ENCODE results near the gene MYBPC2. TPM values are rescaled to one million over a fixed set of nuclear protein-coding genes. Genes with fewer than 3 reads are reported as not detected.
"Not testable (repeated sequence)": the region's sequence is repeated elsewhere in the genome, so short reads cannot be mapped to it uniquely, and the experiment has no call there.

The MYBPC2 gene
- polyA plus RNA-seq, 3 donors: 0.61 to 1.2 (median 0.89) TPM

DNA sequence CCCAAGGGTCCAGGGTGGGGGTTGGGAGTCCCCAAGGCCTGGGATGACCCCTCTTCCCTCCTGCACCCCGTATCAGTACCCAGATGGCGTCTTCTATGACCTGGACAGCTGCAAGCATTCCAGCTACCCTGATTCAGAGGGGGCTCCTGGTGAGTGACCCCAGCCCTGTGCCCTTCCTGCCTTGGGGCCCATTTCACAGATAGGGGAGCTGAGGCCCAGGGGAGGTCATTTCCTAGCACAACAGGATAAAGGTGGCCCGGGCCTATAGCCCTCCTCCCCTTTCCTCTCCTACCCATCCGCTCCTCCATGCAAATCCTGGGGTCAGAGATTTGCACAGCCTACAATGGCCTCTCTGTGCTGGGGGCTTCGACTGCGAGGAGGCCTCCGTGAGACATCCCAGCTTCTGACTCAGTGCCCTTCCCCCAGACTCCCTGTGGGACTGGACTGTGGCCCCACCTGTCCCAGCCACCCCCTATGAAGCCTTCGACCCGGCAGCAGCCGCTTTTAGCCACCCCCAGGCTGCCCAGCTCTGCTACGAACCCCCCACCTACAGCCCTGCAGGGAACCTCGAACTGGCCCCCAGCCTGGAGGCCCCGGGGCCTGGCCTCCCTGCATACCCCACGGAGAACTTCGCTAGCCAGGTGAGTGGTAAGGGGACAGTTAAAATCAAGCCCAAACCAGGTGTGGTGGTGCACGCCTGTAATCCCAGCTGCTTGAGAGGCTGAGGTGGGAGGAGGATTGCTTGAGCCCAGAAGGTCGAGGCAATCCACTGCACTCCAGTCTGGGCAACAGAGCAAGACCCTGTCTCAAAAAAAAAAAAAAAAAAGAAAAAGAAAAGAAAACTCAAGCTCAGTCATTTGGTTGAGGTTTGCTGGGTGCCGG is 10.1 kb upstream of the MYBPC2 start:
- no peak for DNase-seq (ENCODE audit: extremely low read depth in 1 of 11, low read depth in 9 of 11, low spot score in 4 of 11)

DNA sequence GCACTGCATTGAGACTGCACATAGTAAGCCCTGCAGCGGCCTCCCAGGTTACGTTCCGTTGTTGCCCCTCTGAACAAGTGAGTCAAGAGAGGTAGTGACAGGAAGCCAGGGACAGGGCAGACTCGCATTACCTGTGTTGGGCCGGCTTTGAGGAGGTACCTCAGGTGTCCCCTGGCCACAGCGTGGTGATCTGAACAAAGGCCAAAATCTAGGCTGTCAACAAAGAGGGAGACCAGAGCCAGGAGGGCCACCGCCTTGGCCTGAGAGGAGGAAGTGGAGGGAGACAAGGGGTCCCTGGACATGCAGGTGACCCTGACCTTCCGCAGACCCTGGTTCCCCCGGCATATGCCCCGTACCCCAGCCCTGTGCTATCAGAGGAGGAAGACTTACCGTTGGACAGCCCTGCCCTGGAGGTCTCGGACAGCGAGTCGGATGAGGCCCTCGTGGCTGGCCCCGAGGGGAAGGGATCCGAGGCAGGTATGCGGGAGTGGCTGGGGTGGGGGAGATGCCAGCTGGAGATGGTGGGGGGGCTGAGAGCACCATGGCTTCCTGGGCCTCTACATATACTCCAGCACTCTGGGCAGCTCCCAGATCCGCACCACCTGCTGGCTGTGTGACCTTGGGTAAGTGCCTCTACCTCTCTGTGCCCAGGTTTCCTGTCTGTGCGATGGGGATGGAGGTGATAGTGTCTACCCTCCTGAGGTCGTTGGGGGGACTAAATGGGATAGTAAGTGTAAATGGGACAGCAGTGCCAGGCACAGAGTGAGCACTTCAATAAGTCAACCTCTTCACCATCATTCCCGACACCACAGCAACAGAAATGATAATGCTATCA is 9.2 kb upstream of the MYBPC2 start:
- DNase-seq (ENCODE audit: extremely low read depth in 1 of 11, low read depth in 9 of 11, low spot score in 4 of 11): no peak

DNA sequence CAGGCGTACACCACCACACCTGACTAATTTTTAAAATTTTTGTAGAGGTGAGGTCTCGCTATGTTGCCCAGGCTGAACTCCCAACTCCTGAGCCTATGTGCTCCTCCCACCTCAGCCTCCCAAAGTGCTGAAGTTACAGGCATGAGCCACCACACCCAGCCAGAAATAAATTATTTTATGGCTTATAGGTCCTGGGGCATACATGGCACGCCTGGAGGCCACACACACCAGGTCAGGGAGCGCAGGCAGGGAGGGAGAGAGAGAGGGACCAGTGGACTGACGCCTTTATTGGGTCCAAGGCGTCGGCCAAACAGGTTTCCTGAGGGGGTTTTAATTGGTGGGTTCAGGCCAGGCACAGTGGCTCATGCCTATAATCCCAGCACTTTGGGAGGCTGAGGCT is 7.1 kb upstream of the MYBPC2 start:
- no peak for DNase-seq (ENCODE audit: extremely low read depth in 1 of 11, low read depth in 9 of 11, low spot score in 4 of 11)

DNA sequence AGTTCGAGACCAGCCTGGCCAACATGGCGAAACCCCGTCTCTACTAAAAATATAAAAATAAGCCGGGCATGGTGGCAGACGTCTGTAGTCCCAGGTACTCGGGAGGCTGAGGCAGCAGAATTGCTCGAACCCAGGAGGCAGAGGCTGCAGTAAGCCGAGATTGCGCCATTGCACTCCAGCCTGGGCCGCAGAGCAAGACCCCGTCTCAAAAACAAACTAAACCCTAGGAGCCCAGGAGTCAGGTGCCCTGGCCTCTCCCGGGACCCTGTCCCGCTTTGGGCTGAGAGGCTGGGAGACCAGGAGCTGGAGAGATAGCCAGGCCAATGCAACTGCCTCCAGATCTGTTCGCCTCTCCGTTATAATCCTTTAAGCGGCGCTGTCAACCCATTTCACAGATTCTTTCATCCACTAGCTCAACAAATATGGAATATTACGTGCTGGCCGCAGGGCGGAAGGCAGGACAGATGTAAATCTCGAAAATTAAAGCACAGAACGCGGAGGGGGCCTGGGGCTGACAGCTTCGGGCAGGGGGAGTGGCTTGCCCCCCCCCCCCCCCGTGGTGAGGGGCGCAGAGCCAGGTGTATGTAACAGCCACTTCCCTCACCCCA is 5.3 kb upstream of the MYBPC2 start:
- DNase-seq (ENCODE audit: extremely low read depth in 1 of 11, low read depth in 9 of 11, low spot score in 4 of 11): no peak

DNA sequence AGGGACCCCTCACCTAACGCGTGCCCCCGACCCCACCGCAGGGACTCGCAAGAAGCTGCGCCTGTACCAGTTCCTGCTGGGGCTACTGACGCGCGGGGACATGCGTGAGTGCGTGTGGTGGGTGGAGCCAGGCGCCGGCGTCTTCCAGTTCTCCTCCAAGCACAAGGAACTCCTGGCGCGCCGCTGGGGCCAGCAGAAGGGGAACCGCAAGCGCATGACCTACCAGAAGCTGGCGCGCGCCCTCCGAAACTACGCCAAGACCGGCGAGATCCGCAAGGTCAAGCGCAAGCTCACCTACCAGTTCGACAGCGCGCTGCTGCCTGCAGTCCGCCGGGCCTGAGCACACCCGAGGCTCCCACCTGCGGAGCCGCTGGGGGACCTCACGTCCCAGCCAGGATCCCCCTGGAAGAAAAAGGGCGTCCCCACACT is 4.7 kb upstream of the MYBPC2 start:
- DNase-seq (ENCODE audit: extremely low read depth in 1 of 11, low read depth in 9 of 11, low spot score in 4 of 11): peak; percentile 47 to 88 (median 82)

DNA sequence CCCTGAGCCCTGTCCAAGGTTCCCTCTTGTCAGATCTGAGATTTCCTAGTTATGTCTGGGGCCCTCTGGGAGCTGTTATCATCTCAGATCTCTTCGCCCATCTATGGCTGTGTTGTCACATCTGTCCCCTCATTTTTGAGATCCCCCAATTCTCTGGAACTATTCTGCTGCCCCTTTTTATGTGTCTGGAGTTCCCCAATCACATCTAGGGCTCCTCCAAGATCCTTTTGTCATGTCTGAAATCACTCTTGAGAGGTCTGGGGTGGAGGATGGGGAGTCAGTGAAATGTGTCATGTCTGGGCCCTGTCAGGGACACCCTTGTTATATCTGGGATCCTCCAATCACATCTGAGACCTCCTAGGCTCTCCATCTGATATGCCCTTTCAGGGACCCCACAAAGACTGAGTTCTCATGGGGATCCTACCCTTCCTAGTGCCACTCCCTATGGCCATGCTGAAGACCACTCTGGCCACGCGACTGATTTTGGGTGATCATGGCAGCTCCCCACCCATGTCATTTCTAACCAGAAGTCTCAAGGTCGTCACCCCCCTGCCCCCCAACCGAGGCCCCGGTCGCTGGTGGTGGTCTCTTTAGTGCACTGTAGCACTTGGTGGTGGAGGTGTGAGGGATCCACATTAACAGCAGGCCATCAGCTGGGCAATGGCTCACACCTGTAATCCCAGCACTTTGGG is 3.8 kb upstream of the MYBPC2 start:
- no peak for DNase-seq (ENCODE audit: extremely low read depth in 1 of 11, low read depth in 9 of 11, low spot score in 4 of 11)

DNA sequence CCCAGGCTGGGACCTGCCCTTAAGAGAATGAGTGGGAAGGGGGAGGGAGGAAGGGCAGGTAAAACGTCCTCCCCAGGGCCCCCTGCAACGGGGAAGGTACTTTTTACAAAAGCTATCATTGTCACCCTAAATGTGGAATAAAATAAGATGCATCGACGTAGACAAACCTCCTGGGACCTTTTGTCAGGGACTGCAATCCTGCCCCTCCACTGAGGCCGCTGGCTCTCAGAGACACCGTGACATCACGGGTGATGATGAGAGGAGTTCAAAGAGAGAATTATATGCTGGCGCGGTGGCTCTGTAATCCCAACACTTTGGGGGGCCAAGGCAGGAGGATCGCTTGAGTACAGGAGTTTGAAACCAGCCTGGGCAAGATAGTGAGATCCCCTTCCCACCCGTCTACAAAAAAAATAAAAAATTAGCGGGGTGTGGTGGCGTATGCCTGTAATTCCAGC is 1.8 kb upstream of the MYBPC2 start:
- DNase-seq (ENCODE audit: extremely low read depth in 1 of 11, low read depth in 9 of 11, low spot score in 4 of 11): no peak

DNA sequence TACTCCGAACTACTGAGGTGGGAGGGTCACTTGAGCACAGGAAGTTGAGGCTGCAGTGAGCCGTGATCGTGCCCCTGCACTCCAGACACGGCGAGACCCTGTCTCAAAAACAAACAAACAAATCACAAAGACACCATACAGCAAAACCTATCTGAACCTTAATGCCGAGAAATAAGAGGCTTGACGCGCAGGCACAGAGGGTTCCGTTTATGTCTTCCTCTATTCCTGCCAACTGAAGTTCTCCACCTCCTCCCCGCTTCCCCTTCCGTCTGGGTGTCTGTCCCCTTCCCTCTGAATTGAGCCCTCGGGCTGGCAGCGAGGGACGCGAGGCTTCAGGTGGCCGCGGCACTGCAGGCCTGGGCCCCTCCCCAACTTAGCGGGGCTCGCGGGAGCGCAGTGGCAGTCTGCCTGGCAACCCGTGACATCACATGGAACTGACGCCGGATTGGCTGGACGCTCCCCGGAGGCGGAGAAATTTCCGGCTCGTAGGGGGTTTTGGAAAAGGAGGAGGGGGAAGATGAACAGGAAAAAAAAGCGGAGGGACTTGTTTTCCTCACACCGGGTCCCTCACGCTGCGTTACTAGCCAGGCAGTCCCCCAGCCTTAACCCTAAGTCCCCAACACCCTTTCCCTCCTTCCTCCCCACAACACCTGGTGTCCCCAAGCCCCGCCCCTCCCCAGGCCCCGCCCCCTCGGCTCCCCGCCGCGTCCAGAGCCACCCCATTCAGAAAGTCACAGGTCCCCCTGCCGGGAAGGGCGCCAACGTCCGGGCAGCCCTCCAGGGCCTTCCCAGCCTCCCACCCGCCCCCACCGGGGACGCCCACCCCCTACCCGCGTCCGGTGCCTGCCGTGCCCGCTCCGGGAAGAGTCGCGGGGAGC is 1.1 kb upstream of the MYBPC2 start:
- peak; percentile 72 to 86 (median 82) for DNase-seq (ENCODE audit: extremely low read depth in 1 of 11, low read depth in 9 of 11, low spot score in 4 of 11)

DNA sequence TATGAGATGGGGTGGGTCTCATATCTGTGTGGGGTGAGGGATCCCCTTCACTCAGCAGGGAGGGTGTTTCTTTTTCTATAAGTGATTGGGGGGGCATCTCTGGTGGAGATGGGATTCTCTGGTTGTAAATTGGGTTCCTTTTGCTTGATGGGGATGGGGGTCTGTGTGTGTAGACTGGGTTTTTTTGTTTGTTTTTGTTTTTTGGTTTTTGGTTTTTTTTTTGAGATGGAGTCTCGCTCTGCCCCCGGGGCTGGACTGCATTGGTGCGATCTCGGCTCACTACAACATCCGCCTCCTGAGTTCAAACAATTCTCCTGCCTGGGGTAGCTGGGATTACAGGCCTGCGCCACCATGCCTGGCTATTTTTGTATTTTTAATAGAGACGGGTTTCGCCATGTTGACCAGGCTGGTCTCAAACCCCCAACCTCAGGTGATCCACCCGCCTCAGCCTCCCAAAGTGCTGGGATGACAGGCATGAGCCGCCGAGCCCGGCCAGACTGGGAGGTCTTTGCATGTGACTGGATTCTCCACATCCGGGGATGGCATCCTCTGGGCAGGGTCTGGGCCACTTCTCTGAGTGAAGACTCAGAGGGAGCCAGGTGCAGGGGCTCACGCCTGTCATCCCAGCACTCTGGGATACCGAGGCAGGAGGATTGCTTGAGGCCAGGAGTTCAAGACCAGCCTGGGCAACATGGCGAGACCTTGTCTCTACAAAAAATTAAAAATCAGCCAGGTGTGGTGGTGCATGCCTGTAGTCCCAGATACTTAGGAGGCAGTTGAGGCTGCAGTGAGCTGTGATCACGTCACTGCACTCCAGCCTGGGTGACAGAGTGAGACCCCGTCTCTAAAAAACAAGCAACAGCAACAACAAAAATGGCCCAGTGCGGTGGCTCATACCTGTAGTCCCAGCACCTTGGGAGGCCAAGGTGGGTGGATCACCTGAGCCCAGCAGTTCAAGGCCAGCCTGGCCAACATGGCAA is 799 bp downstream of the MYBPC2 start:
- no peak for DNase-seq (ENCODE audit: extremely low read depth in 1 of 11, low read depth in 9 of 11, low spot score in 4 of 11)

DNA sequence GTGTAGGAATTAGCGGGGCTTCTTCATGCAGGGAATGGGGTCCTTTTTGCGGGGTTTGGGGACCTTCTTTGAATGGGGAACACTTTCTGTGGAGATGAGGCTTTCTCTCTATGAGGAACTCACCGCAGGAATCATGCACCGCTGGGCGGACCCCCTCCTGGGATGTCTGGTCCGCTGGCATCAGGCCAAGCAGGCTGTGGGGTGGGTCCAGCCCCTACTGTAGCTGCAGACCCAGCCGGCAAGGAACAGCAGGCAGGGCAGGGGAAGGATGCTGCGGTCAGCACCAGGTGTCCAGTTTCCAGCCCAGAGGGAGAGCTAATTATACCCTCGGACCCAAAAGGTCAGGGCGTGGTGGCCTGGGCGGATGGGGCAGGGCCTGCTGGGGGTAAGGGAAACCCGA is 1.8 kb downstream of the MYBPC2 start:
- peak in 1 of 11 donors; percentile 18 for DNase-seq (ENCODE audit: extremely low read depth in 1 of 11, low read depth in 9 of 11, low spot score in 4 of 11)

DNA sequence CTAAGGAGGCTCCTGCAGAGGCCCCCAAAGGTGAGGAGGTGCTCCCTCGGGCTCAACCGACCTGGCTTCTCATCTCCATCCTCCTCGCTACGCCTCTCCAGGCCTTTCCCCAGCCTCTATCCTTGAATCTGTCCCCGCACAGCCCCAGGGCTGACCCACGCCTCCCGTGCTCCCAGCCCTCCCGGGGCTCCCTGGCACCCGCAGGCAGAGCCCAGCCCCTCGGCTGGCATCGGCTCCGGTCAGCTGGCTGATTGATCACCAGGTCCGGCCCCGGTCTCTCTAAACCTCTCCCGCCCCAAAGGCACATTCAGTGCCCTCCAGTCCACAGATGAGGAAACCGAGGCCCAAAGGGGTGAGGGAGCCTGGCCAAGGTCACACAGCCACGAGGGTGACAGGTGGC is 2.5 kb downstream of the MYBPC2 start:
- DNase-seq (ENCODE audit: extremely low read depth in 1 of 11, low read depth in 9 of 11, low spot score in 4 of 11): no peak

DNA sequence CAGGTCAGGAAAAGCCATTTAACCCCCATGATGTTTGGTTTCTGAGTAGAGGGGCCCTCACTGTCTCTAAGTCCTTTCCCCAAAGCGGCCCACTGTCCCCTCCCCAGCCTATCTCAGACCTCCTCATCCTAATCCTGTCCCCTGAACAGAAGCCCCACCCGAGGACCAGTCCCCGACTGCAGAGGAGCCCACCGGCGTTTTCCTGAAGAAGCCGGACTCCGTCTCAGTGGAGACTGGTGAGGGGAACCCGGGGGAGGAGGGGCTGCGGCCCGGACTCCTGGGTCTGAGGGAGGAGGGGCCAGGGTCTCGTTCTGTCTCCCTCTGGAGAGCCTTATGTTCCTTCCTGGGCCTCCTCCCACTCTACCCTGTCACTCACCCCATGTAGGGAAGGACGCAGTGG is 2.9 kb downstream of the MYBPC2 start:
- no peak for DNase-seq (ENCODE audit: extremely low read depth in 1 of 11, low read depth in 9 of 11, low spot score in 4 of 11)

DNA sequence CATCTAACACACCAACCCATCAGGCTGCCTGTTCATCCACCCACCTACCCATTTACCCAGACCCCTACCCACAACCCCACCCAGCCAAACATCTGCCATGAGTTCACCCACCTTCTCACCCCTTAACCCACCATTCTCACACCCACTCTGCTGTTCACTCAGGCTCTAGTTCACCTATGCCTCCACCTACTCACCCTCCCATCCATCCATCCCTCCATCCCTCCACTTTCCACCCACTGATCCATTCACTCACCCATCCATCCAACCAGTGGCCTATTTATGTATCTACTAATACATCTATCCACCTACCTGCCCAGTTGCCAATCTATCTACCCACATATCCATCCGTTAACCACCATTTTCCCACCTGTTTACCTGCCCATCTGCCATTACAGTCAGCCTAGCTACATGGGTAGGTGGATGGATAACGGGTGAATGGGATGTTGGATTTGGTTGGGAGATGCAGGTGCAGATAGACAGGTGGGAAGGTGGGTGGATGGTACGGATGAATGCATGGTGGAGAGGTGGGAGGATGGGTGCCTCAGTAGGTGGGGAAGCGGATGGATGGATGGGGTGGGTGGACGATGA is 5.3 kb downstream of the MYBPC2 start:
- DNase-seq (ENCODE audit: extremely low read depth in 1 of 11, low read depth in 9 of 11, low spot score in 4 of 11): no peak

DNA sequence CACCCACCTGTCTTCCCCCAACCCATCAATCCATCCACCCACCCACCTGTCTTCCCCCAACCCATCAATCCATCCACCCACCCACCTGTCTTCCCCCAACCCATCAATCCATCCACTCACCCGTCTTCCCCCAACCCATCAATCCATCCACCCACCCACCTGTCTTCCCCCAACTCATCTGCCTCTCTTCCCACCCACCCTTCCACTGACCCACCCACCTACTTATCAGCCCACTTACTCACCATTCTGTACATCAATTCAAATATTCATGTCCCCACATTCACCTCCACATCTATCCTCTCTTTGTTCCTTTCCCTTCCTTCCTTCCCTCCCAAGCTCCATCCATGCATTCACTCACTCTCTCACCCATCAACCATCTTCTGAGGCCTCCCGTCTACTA is 6.4 kb downstream of the MYBPC2 start:
- not testable (repeated sequence) for DNase-seq (ENCODE audit: extremely low read depth in 1 of 11, low read depth in 9 of 11, low spot score in 4 of 11)

DNA sequence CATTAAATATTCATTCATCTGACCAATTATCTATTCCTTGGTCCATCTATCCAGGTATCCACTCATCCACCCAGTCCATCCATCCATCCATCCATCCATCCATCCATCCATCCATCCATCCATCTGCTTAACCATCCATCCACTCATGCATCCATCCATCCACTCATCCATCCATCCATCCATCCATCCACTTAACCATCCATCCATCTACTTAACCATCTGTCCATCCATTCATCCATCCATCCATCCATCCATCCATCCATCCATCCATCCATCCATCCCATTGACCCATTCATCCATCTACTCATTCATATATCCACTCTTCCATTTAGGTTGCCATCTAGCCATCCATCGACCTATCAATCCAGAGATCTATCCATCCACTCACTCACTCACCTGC is 11.4 kb downstream of the MYBPC2 start:
- no peak for DNase-seq (ENCODE audit: extremely low read depth in 1 of 11, low read depth in 9 of 11, low spot score in 4 of 11)

DNA sequence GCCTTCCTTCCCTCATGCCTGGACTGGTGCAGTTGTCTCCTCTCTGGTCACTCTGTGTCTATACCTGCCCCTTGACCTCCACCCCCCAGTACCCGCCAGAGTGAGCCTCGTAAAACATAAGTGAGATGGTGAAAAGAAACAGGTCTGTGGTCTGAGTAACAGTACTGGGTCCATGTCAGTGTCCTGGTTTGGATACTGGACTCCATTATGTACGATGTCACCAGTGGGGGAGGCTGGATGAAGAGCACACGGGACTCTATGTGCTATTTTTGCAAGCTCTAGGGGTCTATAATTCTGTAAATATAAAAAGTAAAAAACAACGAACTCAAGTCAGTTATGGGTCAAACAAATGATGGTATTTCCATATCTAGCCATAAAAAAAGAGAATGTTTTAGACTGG is 14.4 kb downstream of the MYBPC2 start:
- no peak for DNase-seq (ENCODE audit: extremely low read depth in 1 of 11, low read depth in 9 of 11, low spot score in 4 of 11)

DNA sequence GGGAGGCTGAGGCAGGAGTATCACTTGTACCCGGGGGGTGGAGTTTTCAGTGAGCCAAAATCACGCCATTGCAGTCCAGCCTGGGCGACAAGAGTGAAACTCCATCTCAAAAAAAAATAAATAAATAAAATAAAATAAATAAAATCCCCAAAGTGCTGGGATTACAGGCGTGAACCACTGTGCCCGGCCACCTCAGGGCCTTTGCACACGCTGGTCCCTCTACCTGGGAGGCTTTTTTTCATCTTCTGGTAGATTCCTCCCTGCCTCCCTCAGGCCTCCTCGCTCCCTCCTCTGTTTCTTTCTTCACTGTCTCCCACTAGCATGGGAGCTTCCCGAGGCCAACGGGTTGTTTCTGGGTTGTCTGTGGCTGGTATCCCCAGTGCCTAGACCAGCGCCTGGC is 15.1 kb downstream of the MYBPC2 start:
- no peak for DNase-seq (ENCODE audit: extremely low read depth in 1 of 11, low read depth in 9 of 11, low spot score in 4 of 11)
